GM03348 (cell line): Measurements from ENCODE around the gene TMEM117.
"Not testable (repeated sequence)": the region's sequence is repeated elsewhere in the genome, so short reads cannot be mapped to it uniquely, and the experiment has no call there.

Experiments used
- DNase-seq: peaks from one replicate; pipeline ENCODE4 v3.0.0; 2012; ENCODE audit warnings: low spot score

Gene TMEM117

GRCh38 chr12:44224399-44225148, 388.7 kb downstream of the TMEM117 start:
- no peak for DNase-seq

- no peak for DNase-seq
Measured at GRCh38 chr12:44225149-44225510, 389.2 kb downstream of the TMEM117 start.

- DNase-seq, result no peak
Measured at GRCh38 chr12:44227616-44228015, 391.7 kb downstream of the TMEM117 start.

GRCh38 chr12:44229846-44230245, 394.0 kb downstream of the TMEM117 start:
- DNase-seq, result no peak

GRCh38 chr12:44235674-44236073, 399.8 kb downstream of the TMEM117 start:
- no peak for DNase-seq

- DNase-seq, result no peak
Measured at GRCh38 chr12:44240186-44240585, 404.3 kb downstream of the TMEM117 start.

- DNase-seq, result no peak
Measured at GRCh38 chr12:44245932-44246331, 410.1 kb downstream of the TMEM117 start.

- no peak for DNase-seq
Measured at GRCh38 chr12:44246482-44247105, 410.7 kb downstream of the TMEM117 start.

GRCh38 chr12:44247588-44247987, 411.7 kb downstream of the TMEM117 start:
- no peak for DNase-seq

- DNase-seq, result no peak
Measured at GRCh38 chr12:44248436-44248835, 412.6 kb downstream of the TMEM117 start.

- not testable (repeated sequence) for DNase-seq
Measured at GRCh38 chr12:44250440-44250839, 414.6 kb downstream of the TMEM117 start.

GRCh38 chr12:44253338-44253856, 417.5 kb downstream of the TMEM117 start:
- no peak for DNase-seq

GRCh38 chr12:44258246-44258645, 422.4 kb downstream of the TMEM117 start:
- no peak for DNase-seq

GRCh38 chr12:44259890-44260289, 424.0 kb downstream of the TMEM117 start:
- DNase-seq, result no peak

- DNase-seq, result no peak
Measured at GRCh38 chr12:44260581-44260980, 424.7 kb downstream of the TMEM117 start.

- no peak for DNase-seq
Measured at GRCh38 chr12:44285321-44285960, 449.6 kb downstream of the TMEM117 start.

GRCh38 chr12:44286336-44286735, 450.5 kb downstream of the TMEM117 start:
- peak; percentile 55 for DNase-seq

GRCh38 chr12:44286821-44287505, 451.1 kb downstream of the TMEM117 start:
- DNase-seq, result no peak

GRCh38 chr12:44287545-44287944, 451.7 kb downstream of the TMEM117 start:
- DNase-seq, result peak; percentile 15

- DNase-seq, result no peak
Measured at GRCh38 chr12:44294649-44295048, 458.8 kb downstream of the TMEM117 start.

GRCh38 chr12:44295958-44296623, 460.2 kb downstream of the TMEM117 start:
- DNase-seq, result no peak

GRCh38 chr12:44296624-44297197, 460.8 kb downstream of the TMEM117 start:
- DNase-seq, result no peak
